Neural cell (in vitro differentiated cells): ENCODE data around the gene XIAP. TPM values are rescaled to one million over a fixed set of nuclear protein-coding genes. Genes with fewer than 3 reads are reported as not detected.
"Not testable (repeated sequence)": the region's sequence is repeated elsewhere in the genome, so short reads cannot be mapped to it uniquely, and the experiment has no call there.

Source experiments
- H2AFZ ChIP-seq: fragments of 200-600, 300-800 bp; sonication (generic), shearing (Covaris generic); 2 replicates; pipeline ENCODE4 v1.6.0; 2014; ENCODE audit warnings: low read depth, mild to moderate bottlenecking, antibody characterized with exemption, low read length, moderate library complexity
- H3F3A ChIP-seq: fragments of 200-600 bp; shearing (Covaris generic); 2 replicates; pipeline ENCODE4 v1.6.1; 2016; ENCODE audit warnings: mild to moderate bottlenecking, moderate library complexity, mixed read lengths, antibody characterized with exemption, low read length; ENCODE audit not compliant: insufficient read depth, poor library complexity, severe bottlenecking
- H3K27ac ChIP-seq: fragments of 200-600, 300-800 bp; sonication (generic), shearing (Covaris generic); 2 replicates; pipeline ENCODE4 v1.5.1; 2014; ENCODE audit warnings: mild to moderate bottlenecking, low read length, moderate library complexity
- H3K27me3 ChIP-seq: fragments of 300-800, 200-600 bp; sonication (generic), shearing (Covaris generic); 2 replicates; pipeline ENCODE4 v1.6.0; 2014; ENCODE audit warnings: mild to moderate bottlenecking, low read depth, low read length, moderate library complexity; ENCODE audit not compliant: insufficient read depth
- H3K36me3 ChIP-seq: fragments of 300-800, 200-600 bp; sonication (generic), shearing (Covaris generic); 2 replicates; pipeline ENCODE4 v1.5.1; 2014; ENCODE audit warnings: mild to moderate bottlenecking, antibody characterized with exemption, low read length, moderate library complexity; ENCODE audit not compliant: insufficient read depth
- H3K4me2 ChIP-seq: fragments of 300-800, 200-600 bp; sonication (generic), shearing (Covaris generic); 2 replicates; pipeline ENCODE4 v1.6.0; 2014; ENCODE audit warnings: mild to moderate bottlenecking, low read length
- H3K4me3 ChIP-seq: fragments of 300-800, 200-600 bp; sonication (generic), shearing (Covaris generic); 2 replicates; pipeline ENCODE4 v1.5.1; 2014; ENCODE audit warnings: mild to moderate bottlenecking, low read length, moderate library complexity
- H3K79me2 ChIP-seq: fragments of 200-600 bp; shearing (Covaris generic); replicated peaks from 2 replicates; pipeline ENCODE4 v1.6.0; 2014; ENCODE audit warnings: mild to moderate bottlenecking, low read length, moderate library complexity; ENCODE audit not compliant: insufficient read depth
- H3K9ac ChIP-seq: fragments of 300-800, 200-600 bp; sonication (generic), shearing (Covaris generic); 2 replicates; pipeline ENCODE4 v1.6.1; 2016; ENCODE audit warnings: mild to moderate bottlenecking, low read length, mixed read lengths
- H3K9me2 ChIP-seq: fragments of 200-600 bp; shearing (Covaris generic); 2 replicates; pipeline ENCODE4 v1.6.1; 2016; ENCODE audit warnings: mild to moderate bottlenecking, low read length, mixed read lengths; ENCODE audit not compliant: insufficient read depth
- H3K9me3 ChIP-seq: fragments of 200-600, 300-800 bp; sonication (generic), shearing (Covaris generic); 2 replicates; pipeline ENCODE4 v1.6.1; 2016; ENCODE audit warnings: mild to moderate bottlenecking, mixed run types, low read length, moderate library complexity, mixed read lengths
- H4K20me1 ChIP-seq: fragments of 200-600 bp; shearing (Covaris generic); 2 replicates; pipeline ENCODE4 v1.6.1; 2016; ENCODE audit warnings: mild to moderate bottlenecking, mixed run types; ENCODE audit not compliant: insufficient read depth
- EP300 ChIP-seq: fragments of 450-650 bp; conservative IDR thresholded peaks from 2 replicates; pipeline ENCODE4 v1.6.1; 2014; ENCODE audit warnings: antibody characterized with exemption, mild to moderate bottlenecking, moderate library complexity; ENCODE audit not compliant: poor library complexity, severe bottlenecking
- EZH2 ChIP-seq: fragments of 200-600, 300-800 bp; shearing (Covaris generic), sonication (generic); IDR thresholded peaks from 2 replicates; pipeline ENCODE4 v1.6.1; 2014; ENCODE audit warnings: antibody characterized with exemption, low read length, borderline replicate concordance, mild to moderate bottlenecking; ENCODE audit not compliant: insufficient read depth, poor library complexity, severe bottlenecking
- REST ChIP-seq: IDR thresholded peaks from 2 replicates; pipeline ENCODE4 v1.6.1; 2012; ENCODE audit warnings: borderline replicate concordance
- polyA plus RNA-seq: library from polyadenylated mRNA; depleted of rRNA; stranded (reverse); fragments of >200 nt; gene quantifications from 2 replicates; pipeline ENCODE4 v1.2.3, GENCODE V29; 2014
- TF ChIP-seq, protein P1 (sequence below): fragments of 450-650 bp; IDR thresholded peaks from 2 replicates; pipeline ENCODE4 v1.5.1; 2014; ENCODE audit warnings: antibody characterized with exemption, mild to moderate bottlenecking, moderate library complexity; ENCODE audit not compliant: poor library complexity, severe bottlenecking

The XIAP gene
- polyA plus RNA-seq, 1 donor from 2014 or later = 26.6 TPM

DNA sequence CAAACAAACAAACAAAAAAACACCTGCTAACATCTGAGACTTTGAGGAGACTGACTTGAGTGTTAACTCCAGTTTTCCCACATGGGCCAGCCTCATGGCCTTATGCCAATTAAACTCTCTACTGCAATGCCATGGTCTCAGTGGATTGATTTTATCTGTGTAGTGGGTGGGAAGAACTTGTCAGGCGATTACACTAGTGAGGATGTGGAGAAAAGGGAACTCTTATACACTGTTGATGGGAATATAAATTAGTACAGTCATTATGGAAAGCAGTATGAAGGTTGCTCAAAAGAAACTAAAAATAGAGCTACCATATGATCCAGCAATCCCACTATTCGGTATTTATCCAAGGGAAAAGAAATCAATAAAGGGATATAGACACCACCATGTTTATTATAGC, 12.8 kb upstream of the XIAP start:
- no peaks in the 10 kb centered on the region for H3K79me2 ChIP-seq
- no peaks in the 10 kb centered on the region for H4K20me1 ChIP-seq
- no peaks in the 10 kb centered on the region for H3K9me2 ChIP-seq
- no peak overlapping the region for H3K27ac ChIP-seq
- H2AFZ ChIP-seq = no peak overlapping the region
- H3K9me3 ChIP-seq = no peaks in the 10 kb centered on the region
- H3K4me2 ChIP-seq = no peak overlapping the region
- H3F3A ChIP-seq = no peaks in the 10 kb centered on the region
- TF ChIP-seq, protein P1, sequence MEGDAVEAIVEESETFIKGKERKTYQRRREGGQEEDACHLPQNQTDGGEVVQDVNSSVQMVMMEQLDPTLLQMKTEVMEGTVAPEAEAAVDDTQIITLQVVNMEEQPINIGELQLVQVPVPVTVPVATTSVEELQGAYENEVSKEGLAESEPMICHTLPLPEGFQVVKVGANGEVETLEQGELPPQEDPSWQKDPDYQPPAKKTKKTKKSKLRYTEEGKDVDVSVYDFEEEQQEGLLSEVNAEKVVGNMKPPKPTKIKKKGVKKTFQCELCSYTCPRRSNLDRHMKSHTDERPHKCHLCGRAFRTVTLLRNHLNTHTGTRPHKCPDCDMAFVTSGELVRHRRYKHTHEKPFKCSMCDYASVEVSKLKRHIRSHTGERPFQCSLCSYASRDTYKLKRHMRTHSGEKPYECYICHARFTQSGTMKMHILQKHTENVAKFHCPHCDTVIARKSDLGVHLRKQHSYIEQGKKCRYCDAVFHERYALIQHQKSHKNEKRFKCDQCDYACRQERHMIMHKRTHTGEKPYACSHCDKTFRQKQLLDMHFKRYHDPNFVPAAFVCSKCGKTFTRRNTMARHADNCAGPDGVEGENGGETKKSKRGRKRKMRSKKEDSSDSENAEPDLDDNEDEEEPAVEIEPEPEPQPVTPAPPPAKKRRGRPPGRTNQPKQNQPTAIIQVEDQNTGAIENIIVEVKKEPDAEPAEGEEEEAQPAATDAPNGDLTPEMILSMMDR = no peak
- no peaks in the 10 kb centered on the region for H3K36me3 ChIP-seq
- no peak overlapping the region for H3K4me3 ChIP-seq
- H3K9ac ChIP-seq = no peak overlapping the region
- H3K27me3 ChIP-seq = no peaks in the 10 kb centered on the region

- no peaks in the 10 kb centered on the region for H3F3A ChIP-seq
- no peak overlapping the region for H3K4me2 ChIP-seq
- H3K27me3 ChIP-seq = no peaks in the 10 kb centered on the region
- TF ChIP-seq EP300 = no peak
- H3K27ac ChIP-seq = no peak overlapping the region
- H3K79me2 ChIP-seq = no peaks in the 10 kb centered on the region
- no peaks in the 10 kb centered on the region for H3K9me2 ChIP-seq
- H3K4me3 ChIP-seq = no peak overlapping the region
- H3K9ac ChIP-seq = no peak overlapping the region
- H3K36me3 ChIP-seq = no peaks in the 10 kb centered on the region
- H4K20me1 ChIP-seq = no peaks in the 10 kb centered on the region
- H3K9me3 ChIP-seq = no peaks in the 10 kb centered on the region
- H2AFZ ChIP-seq = no peak overlapping the region
These were observed 10.8 kb upstream of the XIAP start for GRCh38 chrX:123849096-123849495.

DNA sequence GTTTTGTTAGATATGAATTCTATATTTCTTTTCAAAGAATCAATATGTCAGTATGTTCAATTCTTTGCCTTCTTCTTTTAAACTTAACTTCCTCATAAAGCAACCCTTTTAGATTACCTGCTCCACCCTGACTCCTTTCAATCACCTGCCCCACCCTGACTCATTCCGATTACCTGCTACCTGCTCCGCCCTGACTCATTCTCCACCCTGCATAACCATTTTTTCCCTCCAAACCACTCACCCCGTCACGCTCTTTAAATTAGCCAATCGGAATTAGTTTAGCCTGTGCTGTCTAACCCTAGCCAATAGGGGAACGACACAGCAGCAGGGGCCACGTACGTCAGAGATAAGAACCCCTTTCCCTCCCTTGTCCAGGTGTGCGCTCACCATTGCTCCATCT, 9.9 kb upstream of the XIAP start:
- not testable (repeated sequence) for H3K27me3 ChIP-seq, H3K4me3 ChIP-seq, H3K9ac ChIP-seq, H3K36me3 ChIP-seq, H3K27ac ChIP-seq, H4K20me1 ChIP-seq, H3F3A ChIP-seq, H3K79me2 ChIP-seq, H2AFZ ChIP-seq, H3K9me3 ChIP-seq, H3K9me2 ChIP-seq, H3K4me2 ChIP-seq

DNA sequence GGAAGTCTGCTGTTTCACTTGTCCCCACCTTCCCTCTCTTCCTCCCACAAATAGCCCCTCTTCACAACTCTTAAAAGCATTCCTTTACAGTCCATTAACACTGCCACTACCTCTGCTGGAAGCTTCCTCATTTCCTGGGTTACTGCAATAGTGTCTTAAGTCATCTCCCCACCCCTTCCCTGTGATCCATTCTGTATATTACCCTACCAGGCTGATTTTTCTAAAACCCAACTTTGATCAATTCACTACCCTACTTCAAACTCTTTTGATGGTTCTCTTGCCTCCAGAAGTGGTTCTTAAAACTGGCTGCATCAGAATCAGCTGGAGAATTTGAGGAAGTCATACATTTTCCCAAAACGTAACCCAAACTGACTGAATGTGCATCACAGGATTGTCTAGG, 8.8 kb upstream of the XIAP start:
- Histone ChIP-seq H3K79me2 (no peaks in the 10 kb centered on the region), H3K9ac (no peak overlapping the region), H3K4me2 (no peak overlapping the region), H3K9me2 (no peaks in the 10 kb centered on the region), H3K4me3 (no peak overlapping the region), H3K9me3 (no peaks in the 10 kb centered on the region), H4K20me1 (no peaks in the 10 kb centered on the region), H3K27ac (no peak overlapping the region), H3F3A (no peaks in the 10 kb centered on the region), H2AFZ (no peak overlapping the region), H3K36me3 (no peaks in the 10 kb centered on the region), H3K27me3 (no peaks in the 10 kb centered on the region)
- TF ChIP-seq EZH2 (no peak), REST (no peak)
